GM19438 (cell line): Measurements from ENCODE around the gene GGTLC3.
"Not testable (repeated sequence)": the region's sequence is repeated elsewhere in the genome, so short reads cannot be mapped to it uniquely, and the experiment has no call there.

Experiments
- ATAC-seq: cut with Tn5 transposase; IDR thresholded peaks from one replicate; pipeline ENCODE4 v1.9.1; 2021; ENCODE audit warnings: low read depth; ENCODE audit not compliant: unreplicated experiment

Gene GGTLC3

GRCh38 chr22:18522762-18523161 is 4.8 kb upstream of the GGTLC3 start:
- ATAC-seq, result not testable (repeated sequence)

DNA sequence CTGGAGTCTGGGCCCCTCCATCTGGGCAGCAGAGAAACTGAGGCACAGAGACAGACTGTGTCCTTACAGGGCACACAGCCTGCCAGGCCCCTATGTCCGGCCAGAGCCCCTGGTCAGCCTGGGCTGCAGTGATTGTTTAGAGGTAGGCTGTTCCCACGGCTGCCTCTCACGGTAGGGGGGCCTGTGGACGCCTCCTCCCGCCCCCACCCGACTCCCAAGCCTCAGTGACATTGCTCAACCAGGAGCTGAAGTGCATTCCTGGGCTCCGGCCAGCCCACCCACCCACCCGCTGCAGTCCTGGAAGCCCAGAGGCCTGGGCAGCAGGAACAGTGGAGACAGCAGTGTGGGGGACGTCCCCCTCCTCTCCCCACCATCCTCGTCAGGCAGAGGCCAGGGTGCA is 4.5 kb downstream of the GGTLC3 start:
- not testable (repeated sequence) for ATAC-seq

DNA sequence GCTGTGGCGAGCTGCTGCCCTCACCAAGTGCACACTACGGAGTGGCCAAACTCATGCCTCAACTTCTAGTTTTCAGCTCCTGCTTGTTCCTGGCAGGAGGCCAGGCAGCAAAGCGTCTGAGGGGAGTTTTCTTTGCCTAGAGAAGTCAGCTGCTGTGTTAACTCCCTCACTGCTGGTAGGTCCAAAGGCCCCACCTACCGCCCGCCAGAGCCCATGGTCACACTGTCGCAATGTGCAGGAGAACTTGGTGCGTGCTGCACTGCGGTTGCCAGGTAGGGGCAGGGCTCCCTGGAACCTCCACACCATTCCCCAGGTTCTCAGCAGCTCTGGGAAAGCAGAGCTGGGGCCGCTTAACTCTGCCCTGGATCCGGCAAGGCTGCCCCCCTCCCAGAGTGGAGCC is 5.6 kb downstream of the GGTLC3 start:
- ATAC-seq, result not testable (repeated sequence)

DNA sequence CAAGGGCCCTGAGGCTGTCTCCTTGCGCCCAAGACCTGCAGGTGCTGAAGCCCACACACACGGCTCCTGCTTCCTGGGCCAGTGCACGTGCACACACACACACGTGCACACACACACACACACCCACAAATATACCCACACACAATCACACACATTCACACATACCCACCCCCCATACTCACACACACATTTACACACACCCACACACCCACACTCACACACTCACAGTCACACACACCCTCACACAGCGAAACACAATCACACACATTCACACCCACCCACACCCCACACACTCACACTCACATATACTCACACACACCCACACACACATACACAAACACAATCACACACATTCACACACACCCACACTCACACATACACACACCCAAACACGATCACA is 6.6 kb downstream of the GGTLC3 start:
- not testable (repeated sequence) for ATAC-seq

- not testable (repeated sequence) for ATAC-seq
Measured at GRCh38 chr22:18496227-18496626, 21.7 kb downstream of the GGTLC3 start.
